DMS153 treated with DMSO at 0.1 percent for 48 hours (cell line): Measurements from ENCODE around the gene SLC28A3.

Experiments used
- DNase-seq: peaks from one replicate; lab custom pipeline; 2025; ENCODE audit not compliant: unreplicated experiment; lab: John Stamatoyannopoulos, UW

Gene SLC28A3

GRCh38 chr9:84254972-84255371, 85.6 kb downstream of the SLC28A3 start:
- DNase-seq, result no peak

- no peak for DNase-seq
Observed at GRCh38 chr9:84251921-84252320, 88.6 kb downstream of the SLC28A3 start.

GRCh38 chr9:84241817-84242373, 98.7 kb downstream of the SLC28A3 start:
- DNase-seq, result no peak

- no peak for DNase-seq
Observed at GRCh38 chr9:84239343-84239742, 101.2 kb downstream of the SLC28A3 start.

- no peak for DNase-seq
Observed at GRCh38 chr9:84238652-84239051, 101.9 kb downstream of the SLC28A3 start.

GRCh38 chr9:84235511-84235910, 105.0 kb downstream of the SLC28A3 start:
- no peak for DNase-seq

- no peak for DNase-seq
Observed at GRCh38 chr9:84230355-84231145, 110.0 kb downstream of the SLC28A3 start.

GRCh38 chr9:84229191-84229590, 111.4 kb downstream of the SLC28A3 start:
- no peak for DNase-seq

- DNase-seq, result no peak
Observed at GRCh38 chr9:84228130-84228720, 112.3 kb downstream of the SLC28A3 start.

- no peak for DNase-seq
Observed at GRCh38 chr9:84226126-84226525, 114.4 kb downstream of the SLC28A3 start.
